ENCODE results near the gene LPAR2.

Gene LPAR2

DNA sequence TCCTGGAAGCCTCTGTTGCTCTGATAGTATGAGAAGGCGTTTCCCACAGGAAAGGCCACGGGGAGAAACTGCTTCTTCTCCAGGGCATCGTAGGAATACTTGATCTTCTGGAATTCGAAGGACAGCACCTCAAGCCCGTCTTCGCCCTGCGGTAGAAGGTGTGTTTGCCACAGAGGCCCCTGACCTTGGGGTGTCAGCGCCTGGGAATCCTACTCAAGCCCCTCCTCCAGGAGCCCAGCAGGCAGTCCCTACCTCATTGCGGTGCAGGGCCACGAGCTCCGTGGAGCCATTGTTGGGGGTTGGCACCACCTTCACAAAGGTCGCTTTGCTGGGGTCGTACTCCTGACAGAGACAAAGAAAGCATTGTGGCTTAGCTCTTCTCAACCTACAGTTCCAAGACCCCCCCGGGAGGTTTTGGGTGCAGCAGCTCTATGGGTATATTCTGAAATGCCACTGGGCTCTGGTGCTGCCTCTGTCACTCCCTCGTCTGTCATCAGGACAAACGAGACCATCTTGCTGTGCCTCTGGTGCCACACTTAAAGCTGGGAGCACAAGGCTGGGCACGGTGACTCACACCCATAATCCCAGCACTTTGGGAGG is 31.7 kb upstream of the LPAR2 start:
- no peak overlapping the region for H3K4me3 ChIP-seq (ENCODE audit: low read length)
- no peak for TF ChIP-seq ZNF274 (IDR thresholded peaks at IDR 0.05; ENCODE audit: low read depth, low read length)

DNA sequence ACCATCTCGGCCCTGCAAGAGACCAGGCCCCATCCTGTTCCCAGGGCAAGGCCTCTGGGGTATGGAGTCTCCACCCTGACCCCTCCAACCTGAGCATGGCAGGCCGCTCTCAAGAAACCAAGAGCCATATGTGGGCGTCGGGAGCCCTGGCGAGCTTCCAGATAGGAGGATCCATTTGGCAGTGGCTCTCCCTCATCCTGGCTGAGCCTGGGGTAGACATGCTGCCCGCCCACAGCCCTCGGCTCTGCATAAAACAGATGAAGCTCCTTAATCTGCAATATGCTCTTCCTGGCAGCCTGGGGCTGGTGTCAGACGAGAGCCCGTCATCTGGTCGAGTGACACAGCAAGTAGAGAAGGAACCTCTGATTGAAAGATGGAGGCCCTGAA is 29.4 kb upstream of the LPAR2 start:
- TF ChIP-seq ZNF274 (IDR thresholded peaks at IDR 0.05; ENCODE audit: low read depth, low read length): no peak
- H3K4me3 ChIP-seq (ENCODE audit: low read length): no peak overlapping the region

DNA sequence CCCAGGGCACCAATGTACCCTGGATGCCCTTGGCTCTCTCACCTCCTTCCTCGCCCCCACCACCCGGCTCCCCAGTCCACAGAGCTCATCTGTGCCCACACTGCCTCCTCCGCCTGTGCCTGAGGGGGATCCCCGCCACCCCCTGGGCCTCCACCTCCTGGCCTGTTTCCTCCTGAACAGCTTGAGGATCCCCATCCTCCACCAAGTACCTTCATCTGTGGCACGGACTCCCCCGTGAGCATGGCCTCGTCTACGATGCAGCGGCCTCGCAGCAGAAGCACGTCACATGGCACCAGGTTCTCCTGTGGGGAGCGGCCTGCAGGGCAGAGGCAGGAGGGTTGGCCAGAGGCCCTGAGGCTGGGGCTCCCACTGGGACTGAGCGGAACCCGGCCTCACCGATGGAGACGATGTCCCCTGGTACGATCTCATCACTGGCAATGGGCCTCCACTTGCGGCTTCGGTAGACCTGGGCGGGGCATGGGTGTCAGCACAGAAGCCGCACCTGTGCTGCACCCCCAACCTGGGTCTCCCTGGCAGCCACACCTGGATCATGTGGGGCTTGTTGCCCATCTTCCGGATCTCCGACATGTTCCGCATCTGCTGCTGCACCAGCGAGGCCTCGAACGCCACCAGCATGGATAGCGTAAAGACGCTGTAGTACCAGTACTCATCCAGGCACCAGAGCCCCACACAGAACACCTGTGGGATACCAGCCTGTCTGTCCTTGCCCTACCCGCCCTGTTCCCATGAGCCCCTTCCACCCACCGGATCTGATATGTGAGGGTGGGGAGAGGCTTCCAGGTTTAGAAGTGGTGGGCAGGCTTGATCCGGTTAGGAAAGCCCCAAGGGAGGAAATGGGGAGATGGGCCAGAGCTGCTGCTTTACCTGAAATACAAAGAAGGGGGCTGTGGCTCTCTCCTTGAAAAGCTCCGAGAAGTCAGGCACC is 28.7 kb upstream of the LPAR2 start:
- H3K4me3 ChIP-seq (ENCODE audit: low read length): no peak overlapping the region
- TF ChIP-seq ZNF274 (IDR thresholded peaks at IDR 0.05; ENCODE audit: low read depth, low read length): no peak

DNA sequence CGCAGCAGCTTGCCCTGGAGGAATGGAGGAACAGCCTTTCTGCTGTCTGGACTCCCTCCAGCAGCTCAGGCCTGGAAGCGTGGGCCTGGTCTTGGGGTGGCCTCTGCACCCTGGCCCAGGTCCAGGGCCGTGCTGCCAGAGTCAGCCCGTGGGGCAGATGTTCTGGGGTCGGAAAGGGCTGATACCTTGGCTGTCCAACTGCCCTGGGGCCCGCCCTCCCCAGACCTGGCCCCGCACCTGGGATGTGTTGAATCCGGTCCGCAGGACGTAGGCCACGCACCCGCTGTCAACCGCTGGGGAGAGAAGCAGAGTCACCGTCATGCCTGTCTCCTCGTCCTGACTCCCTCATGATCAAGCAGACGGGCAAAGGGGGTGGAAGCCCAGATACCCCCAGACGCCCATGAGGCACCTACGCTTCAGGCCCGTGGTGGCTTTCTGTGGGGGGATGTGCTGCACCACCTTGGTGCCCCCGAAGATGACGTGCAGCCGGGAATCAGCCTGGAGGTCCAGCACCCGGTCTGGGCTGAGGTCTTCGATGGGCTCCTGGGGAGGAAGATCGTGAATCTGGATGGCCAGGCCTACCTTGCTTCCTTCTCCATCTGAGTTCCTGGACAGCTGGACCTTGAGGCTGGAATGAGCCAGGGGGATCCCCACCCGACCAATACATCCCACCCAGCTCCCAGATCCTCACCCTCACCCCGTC is 27.8 kb upstream of the LPAR2 start:
- TF ChIP-seq ZNF274 (IDR thresholded peaks at IDR 0.05; ENCODE audit: low read depth, low read length): no peak
- no peak overlapping the region for H3K4me3 ChIP-seq (ENCODE audit: low read length)

DNA sequence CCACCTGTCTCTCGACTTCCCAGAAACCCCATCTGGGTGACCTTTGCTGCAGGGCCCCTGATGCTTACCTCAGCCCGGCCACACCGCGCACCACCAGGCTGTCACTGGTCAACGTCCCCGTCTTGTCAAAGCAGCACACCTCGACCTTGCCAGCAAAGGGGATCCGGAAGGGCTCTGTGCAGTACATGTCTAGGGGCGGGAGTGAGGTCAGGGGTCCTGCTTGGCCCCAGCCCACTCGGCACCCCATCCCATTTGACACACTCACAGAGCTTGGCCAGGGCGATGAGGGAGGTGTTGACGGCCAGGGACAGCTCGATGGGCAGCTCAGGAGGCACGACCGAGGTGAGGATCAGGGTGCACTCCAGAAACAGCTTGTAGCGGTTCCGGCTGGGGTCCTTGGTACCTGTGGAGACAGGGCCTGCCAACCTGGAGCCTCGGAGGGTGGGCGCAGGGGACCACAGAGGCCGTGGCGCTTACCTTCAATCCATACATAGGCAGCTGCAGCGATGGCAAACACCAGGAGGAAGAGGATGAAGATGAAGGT is 27.1 kb upstream of the LPAR2 start:
- H3K4me3 ChIP-seq (ENCODE audit: low read length): no peak overlapping the region
- no peak for TF ChIP-seq ZNF274 (IDR thresholded peaks at IDR 0.05; ENCODE audit: low read depth, low read length)

DNA sequence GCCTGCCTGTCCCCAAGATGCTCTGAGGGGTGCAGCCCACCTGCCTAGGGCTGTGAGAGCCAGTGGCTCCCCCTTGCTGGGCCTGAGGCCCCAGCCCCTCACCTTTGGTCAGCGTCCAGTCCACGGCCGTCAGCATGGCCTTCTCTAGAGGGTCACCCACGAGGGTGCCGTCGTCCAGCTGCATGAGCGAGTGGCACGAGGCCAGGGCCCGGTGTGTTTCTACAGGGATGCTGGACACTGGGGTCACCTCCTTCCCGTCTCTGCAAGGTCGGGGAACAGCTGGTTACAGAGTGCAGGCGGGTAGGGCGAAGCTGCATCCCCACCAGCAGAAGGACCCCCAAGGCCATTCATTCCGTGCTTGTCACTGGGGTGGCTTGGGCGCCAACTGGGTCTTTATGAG is 26.4 kb upstream of the LPAR2 start:
- no peak overlapping the region for H3K4me3 ChIP-seq (ENCODE audit: low read length)
- no peak for TF ChIP-seq ZNF274 (IDR thresholded peaks at IDR 0.05; ENCODE audit: low read depth, low read length)

DNA sequence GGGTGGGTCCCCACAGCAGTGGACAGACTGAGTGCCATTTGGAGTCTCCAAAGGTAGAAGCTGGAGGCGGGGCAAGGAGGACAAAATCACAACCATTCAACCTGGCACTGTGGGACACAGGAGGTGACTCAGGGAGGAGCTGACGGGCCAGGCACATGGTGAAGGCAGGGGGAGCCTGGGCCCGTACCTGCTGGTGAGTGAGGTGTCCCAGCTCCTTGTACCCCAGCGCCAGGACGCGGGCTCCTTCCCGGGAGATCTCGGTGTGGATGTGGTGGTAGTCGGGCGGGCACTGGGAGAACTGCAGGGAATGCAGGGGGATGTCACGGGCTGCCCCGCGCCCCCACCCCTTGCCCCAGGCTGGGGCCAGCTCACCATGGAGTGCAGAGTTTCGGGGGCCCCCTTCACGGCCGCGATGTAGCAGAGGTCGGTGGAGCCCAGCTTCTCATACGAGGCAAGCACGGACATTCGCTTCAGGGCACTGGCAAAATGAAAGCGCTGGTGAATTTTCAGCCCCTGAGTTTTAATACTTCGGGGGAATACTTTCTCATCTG is 25.7 kb upstream of the LPAR2 start:
- no peak for TF ChIP-seq ZNF274 (IDR thresholded peaks at IDR 0.05; ENCODE audit: low read depth, low read length)
- no peak overlapping the region for H3K4me3 ChIP-seq (ENCODE audit: low read length)

DNA sequence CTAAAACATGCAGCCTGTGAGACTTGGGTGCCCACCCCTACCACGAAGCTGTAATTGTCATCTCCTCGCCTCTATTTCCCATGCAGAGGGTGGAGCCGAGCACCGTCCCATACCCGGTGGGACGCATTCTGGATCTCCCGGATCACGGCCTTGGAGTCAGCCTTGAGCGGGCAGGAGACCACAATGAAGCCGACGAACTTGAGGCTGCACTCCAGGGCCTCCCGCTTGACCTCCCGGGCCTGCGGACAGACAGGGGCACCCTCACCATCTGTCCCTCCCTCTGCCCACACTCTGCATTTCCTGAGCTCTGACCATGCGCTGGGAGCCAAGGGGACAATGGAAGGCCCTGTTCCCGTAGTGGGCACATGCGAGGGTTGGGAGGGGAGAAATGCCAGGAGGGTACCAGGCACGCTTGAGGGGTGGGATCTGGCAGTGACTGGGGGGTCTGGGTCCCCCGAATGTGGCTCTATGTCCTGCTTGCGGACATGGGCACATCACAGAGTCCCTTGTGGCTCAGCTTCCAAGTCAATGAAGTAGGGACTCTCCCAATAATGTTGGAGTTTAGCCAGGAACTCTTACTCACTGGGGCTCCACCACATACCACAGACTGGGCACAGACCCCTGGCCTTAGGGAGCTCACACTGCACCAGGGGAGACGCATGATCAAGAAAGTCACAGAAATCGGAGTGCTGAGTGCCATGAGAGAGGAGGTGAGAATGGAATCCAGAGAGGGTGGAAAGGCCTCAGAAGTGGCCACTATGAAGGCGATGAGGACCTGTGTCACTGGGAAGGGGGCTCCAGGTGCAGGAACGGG is 24.7 kb upstream of the LPAR2 start:
- TF ChIP-seq ZNF274 (IDR thresholded peaks at IDR 0.05; ENCODE audit: low read depth, low read length): no peak
- H3K4me3 ChIP-seq (ENCODE audit: low read length): no peak overlapping the region

DNA sequence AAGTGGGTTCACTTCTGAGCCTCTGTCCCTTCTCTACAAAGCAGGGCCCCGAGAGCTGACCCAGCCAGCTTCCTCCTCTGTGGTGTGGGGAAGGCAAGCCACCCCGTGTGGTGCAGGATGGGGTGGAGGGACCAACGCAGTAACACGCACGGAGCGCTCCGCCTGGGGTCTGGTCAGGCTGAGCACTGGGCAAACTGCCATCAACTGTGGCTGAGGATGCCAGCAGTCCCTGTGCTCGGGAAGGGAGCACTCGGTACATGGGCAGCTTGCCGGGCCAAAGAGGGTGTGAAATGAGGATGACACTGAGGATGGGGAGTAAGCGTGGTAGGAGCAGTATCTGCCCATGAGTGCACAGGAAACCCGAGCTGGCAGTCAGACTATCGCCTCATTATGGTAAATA is 23.1 kb upstream of the LPAR2 start:
- H3K4me3 ChIP-seq (ENCODE audit: low read length): no peak overlapping the region
- TF ChIP-seq ZNF274 (IDR thresholded peaks at IDR 0.05; ENCODE audit: low read depth, low read length): no peak

DNA sequence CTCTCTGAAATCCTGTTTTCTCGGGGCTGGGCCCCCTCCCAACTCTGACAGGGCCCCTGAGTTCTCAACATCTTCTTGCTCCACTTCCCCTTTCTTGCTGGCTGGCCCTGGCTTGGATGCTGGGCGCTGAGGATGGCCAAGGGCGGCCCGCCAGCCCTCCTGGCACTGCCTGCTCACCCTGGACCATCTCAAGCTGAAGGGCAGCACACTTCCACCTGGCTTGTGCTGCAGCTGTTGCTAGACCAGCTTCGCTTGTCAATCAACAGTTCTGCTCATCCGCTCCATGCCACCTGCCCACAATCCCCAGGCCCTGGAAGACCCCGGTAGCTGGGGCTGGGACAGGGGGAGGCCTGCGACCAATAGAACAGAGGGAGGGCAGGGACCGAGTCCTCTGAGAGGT is 22.3 kb upstream of the LPAR2 start:
- no peak for TF ChIP-seq ZNF274 (IDR thresholded peaks at IDR 0.05; ENCODE audit: low read depth, low read length)
- no peak overlapping the region for H3K4me3 ChIP-seq (ENCODE audit: low read length)

DNA sequence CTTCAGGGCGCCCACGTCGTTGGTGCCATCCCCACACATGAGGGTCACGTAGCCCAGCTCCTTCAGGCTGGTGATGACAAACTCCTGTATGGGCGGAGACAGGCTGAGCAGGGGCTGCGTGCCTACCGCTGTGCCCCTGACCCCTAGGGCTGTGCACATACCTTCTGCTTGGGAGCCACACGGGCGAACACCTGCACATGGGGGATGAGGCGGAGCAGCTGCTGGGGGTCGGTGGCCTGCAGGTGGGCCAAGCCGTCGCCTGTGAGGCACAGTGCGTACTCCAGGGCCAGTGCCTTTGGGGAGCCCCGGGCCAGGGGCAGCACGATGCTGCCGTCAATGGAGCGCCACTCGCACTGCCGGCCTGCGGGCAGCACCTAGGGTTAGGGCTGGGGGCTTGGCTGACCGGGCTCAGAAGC is 21.6 kb upstream of the LPAR2 start:
- TF ChIP-seq ZNF274 (IDR thresholded peaks at IDR 0.05; ENCODE audit: low read depth, low read length): no peak

DNA sequence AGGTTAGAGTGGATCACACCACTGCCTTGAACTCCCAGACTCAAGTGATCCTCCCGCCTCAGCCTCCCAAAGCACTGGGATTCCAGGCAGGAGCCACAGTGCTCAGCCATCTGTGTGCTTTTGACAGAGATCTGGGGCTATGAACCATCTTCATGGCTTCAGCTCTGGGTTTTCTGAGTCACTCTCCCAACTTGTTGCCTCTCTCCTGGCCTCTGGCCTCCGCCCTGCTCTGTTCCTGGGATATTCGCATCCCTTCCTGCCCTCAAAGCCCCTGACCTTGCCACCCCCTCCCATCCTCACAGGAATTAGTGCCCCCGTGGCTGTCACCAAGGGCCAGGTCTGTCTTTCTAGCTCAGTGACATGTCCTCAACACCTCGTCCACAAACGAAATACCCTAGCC is 21.1 kb upstream of the LPAR2 start:
- no peak overlapping the region for H3K4me3 ChIP-seq (ENCODE audit: low read length)
- no peak for TF ChIP-seq ZNF274 (IDR thresholded peaks at IDR 0.05; ENCODE audit: low read depth, low read length)

More for the DNA sequence above, 21.6 kb upstream of the LPAR2 start:
- no peak overlapping the region for H3K4me3 ChIP-seq (ENCODE audit: low read length)

DNA sequence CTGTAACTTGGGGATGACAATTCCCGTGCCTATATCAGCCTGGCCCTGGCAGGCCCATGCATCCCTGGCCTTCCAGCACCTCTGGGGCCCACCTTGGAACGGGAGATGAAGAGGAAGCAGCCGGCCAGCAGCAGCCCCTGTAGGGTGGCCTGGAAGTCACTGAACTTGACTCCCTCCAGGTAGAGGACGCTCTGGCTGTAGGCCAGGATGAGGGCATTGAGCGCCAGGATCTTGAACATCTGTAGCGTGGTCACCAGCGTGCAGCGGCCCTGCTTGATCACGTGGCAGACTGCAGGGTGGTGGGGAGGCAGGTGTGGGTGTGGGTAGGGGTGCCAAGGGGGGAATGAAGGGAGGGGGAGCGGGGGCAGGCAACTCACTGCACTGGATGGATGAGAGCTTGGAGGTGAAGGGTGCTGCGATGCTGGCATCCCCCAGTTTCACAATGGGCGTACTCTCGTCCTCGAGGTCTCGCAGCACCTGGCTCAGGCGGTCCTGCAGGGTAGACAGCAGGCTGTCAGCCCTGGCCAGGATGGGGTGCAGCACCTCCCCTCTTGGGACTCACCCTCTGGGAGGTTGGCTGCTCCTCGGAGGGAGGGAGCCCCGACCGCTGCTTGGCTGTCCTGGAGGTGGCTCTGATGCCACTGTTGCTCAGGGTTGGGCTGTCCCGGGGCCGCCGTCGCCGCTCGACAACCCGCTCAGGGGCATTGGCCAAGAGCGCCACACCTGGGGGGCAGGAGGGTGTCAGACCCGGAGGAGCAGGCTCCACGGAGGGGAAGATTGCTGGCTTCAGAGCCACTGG is 19.2 kb upstream of the LPAR2 start:
- no peak overlapping the region for H3K4me3 ChIP-seq (ENCODE audit: low read length)
- no peak for TF ChIP-seq ZNF274 (IDR thresholded peaks at IDR 0.05; ENCODE audit: low read depth, low read length)

Measured in GM08714 (cell line).